Measurements from ENCODE around the gene VSTM4. TPM values are rescaled to one million over a fixed set of nuclear protein-coding genes. Genes with fewer than 3 reads are reported as not detected.

VSTM4 gene
- polyA plus RNA-seq, 1 experiment, result 4.4 TPM

- ChIA-PET POLR2A (no interaction called here), CTCF (no interaction called here)
- H3K27me3 ChIP-seq (ENCODE audit: control insufficient read depth, insufficient read depth, low read length), result peaks cover 6% of the 10 kb centered on the region
- no peak for DNase-seq (ENCODE audit: low read depth)
- no peak overlapping the region for H3K4me3 ChIP-seq (ENCODE audit: low read depth, low read length)
- H3K36me3 ChIP-seq (ENCODE audit: control insufficient read depth, insufficient read depth, low read length), result no peaks in the 10 kb centered on the region
- no peak for TF ChIP-seq CTCF (IDR thresholded peaks at IDR 0.05; ENCODE audit: insufficient read depth, low read depth, low read length)
Measured at GRCh38 chr10:49011756-49012155, 103.6 kb downstream of the VSTM4 start.

GRCh38 chr10:49010865-49011264 is 104.5 kb downstream of the VSTM4 start:
- no peak for TF ChIP-seq CTCF (IDR thresholded peaks at IDR 0.05; ENCODE audit: insufficient read depth, low read depth, low read length)
- DNase-seq (ENCODE audit: low read depth), result no peak
- CTCF ChIA-PET, result interaction anchor here (1.2 kb wide), 1 partner anchor 397 kb away, joined by 3 read pairs; no protein-coding TSS in a partner anchor
- Histone ChIP-seq H3K27me3 (ENCODE audit: control insufficient read depth, insufficient read depth, low read length) (peaks cover 6% of the 10 kb centered on the region), H3K4me3 (ENCODE audit: low read depth, low read length) (no peak overlapping the region), H3K36me3 (ENCODE audit: control insufficient read depth, insufficient read depth, low read length) (no peaks in the 10 kb centered on the region)
- POLR2A ChIA-PET, result no interaction called here

GRCh38 chr10:49010295-49010694 is 105.0 kb downstream of the VSTM4 start:
- CTCF ChIA-PET, result interaction anchor here (0.6 to 1.2 kb wide), 3 partner anchors 31 to 397 kb away, joined by 3 read pairs; no protein-coding TSS in a partner anchor
- Histone ChIP-seq H3K4me3 (ENCODE audit: low read depth, low read length) (no peak overlapping the region), H3K36me3 (ENCODE audit: control insufficient read depth, insufficient read depth, low read length) (no peaks in the 10 kb centered on the region), H3K27me3 (ENCODE audit: control insufficient read depth, insufficient read depth, low read length) (peaks cover 6% of the 10 kb centered on the region)
- TF ChIP-seq CTCF (IDR thresholded peaks at IDR 0.05; ENCODE audit: insufficient read depth, low read depth, low read length), result no peak
- no peak for DNase-seq (ENCODE audit: low read depth)
- POLR2A ChIA-PET, result no interaction called here

GRCh38 chr10:49009199-49009979 is 105.9 kb downstream of the VSTM4 start:
- Histone ChIP-seq H3K4me3 (ENCODE audit: low read depth, low read length) (no peak overlapping the region), H3K36me3 (ENCODE audit: control insufficient read depth, insufficient read depth, low read length) (no peaks in the 10 kb centered on the region), H3K27me3 (ENCODE audit: control insufficient read depth, insufficient read depth, low read length) (peaks cover 6% of the 10 kb centered on the region)
- ChIA-PET CTCF (interaction anchor here (0.6 to 3.2 kb wide), 4 partner anchors 16 to 398 kb away, joined by 3 to 12 read pairs (median 4); no protein-coding TSS in a partner anchor), POLR2A (no interaction called here)
- DNase-seq (ENCODE audit: low read depth), result no peak
- no peak for TF ChIP-seq CTCF (IDR thresholded peaks at IDR 0.05; ENCODE audit: insufficient read depth, low read depth, low read length)

- H3K36me3 ChIP-seq (ENCODE audit: control insufficient read depth, insufficient read depth, low read length), result no peaks in the 10 kb centered on the region
- ChIA-PET CTCF (interaction anchor here (0.6 to 3.2 kb wide), 3 partner anchors 16 to 1595 kb away, joined by 3 to 12 read pairs (median 4); no protein-coding TSS in a partner anchor), POLR2A (no interaction called here)
- TF ChIP-seq CTCF (IDR thresholded peaks at IDR 0.05; ENCODE audit: insufficient read depth, low read depth, low read length), result no peak
- no peak for DNase-seq (ENCODE audit: low read depth)
- H3K27me3 ChIP-seq (ENCODE audit: control insufficient read depth, insufficient read depth, low read length), result peaks cover 6% of the 10 kb centered on the region
- H3K4me3 ChIP-seq (ENCODE audit: low read depth, low read length), result no peak overlapping the region
Measured at GRCh38 chr10:49008505-49009198, 106.7 kb downstream of the VSTM4 start.
